B cell (primary cell): ENCODE measurements around the gene CENPQ.

Experiments used
- CTCF ChIP-seq: fragments of 200-600 bp; IDR thresholded peaks from one replicate; pipeline ENCODE4 v1.8.0; 2022; ENCODE audit warnings: antibody characterized with exemption, mild to moderate bottlenecking
- EZH2 ChIP-seq: IDR thresholded peaks from 2 replicates; pipeline ENCODE4 v1.6.1; 2012; ENCODE audit warnings: borderline replicate concordance, low read depth, mild to moderate bottlenecking, moderate library complexity, low read length; ENCODE audit not compliant: insufficient read depth, poor library complexity, severe bottlenecking

- TF ChIP-seq EZH2, result no peak
- TF ChIP-seq CTCF, result no peak
Observed at GRCh38 chr6:49517919-49518318, 54.7 kb downstream of the CENPQ start.
